Measurements from ENCODE around the gene ADO. TPM values are rescaled to one million over a fixed set of nuclear protein-coding genes. Genes with fewer than 3 reads are reported as not detected.

The ADO gene
- total and polyA plus RNA-seq, 9 of the 15 experiments (the other 6 are each of a cell fraction or from before 2014, with no cell fraction given), result 3.0 to 20.0 (median 16.1) TPM

GRCh38 chr10:62816331-62817120 lies 12.0 kb downstream of the ADO start, which contains the start of gene EGR2 (continued):
- no peak for TF ChIP-seq NUFIP1 (IDR thresholded peaks at IDR 0.05; ENCODE audit: partially characterized antibody)
- no peak for TF ChIP-seq ZNF57 (CRISPR knock-in tag; IDR thresholded peaks at IDR 0.05)
- no peak for TF ChIP-seq SMARCA4 (IDR thresholded peaks at IDR 0.05)
- peak; percentile 58 for TF ChIP-seq CXXC5 (CRISPR knock-in tag; IDR thresholded peaks at IDR 0.05)
- TF ChIP-seq ZNF274 (IDR thresholded peaks at IDR 0.05; ENCODE audit: borderline replicate concordance, low read depth, low read length), result no peak
- no peak for TF ChIP-seq KAT7 (CRISPR knock-in tag; IDR thresholded peaks at IDR 0.05; ENCODE audit: borderline replicate concordance)
- TF ChIP-seq GATA2 (CRISPR knock-in tag; IDR thresholded peaks at IDR 0.05), result no peak
- no peak for TF ChIP-seq TSHZ1 (CRISPR knock-in tag; IDR thresholded peaks at IDR 0.05)
- no peak for TF ChIP-seq RBBP5 (IDR thresholded peaks at IDR 0.05; ENCODE audit: borderline replicate concordance, insufficient read depth, low read length, poor library complexity, severe bottlenecking)
- peak; percentile 95 for TF ChIP-seq ZFP36 (IDR thresholded peaks at IDR 0.05; ENCODE audit: low read depth, low read length, partially characterized antibody)
- TF ChIP-seq ZNF76 (CRISPR knock-in tag; IDR thresholded peaks at IDR 0.05; ENCODE audit: borderline replicate concordance), result no peak
- TF ChIP-seq MGA (IDR thresholded peaks at IDR 0.05), result no peak
- no peak for TF ChIP-seq ZNF436 (CRISPR knock-in tag; IDR thresholded peaks at IDR 0.05)

All from K562 (cell line).